Lower lobe of right lung (tissue), 2 donors: ENCODE measurements around the gene UGT1A5. TPM values are rescaled to one million over a fixed set of nuclear protein-coding genes. Genes with fewer than 3 reads are reported as not detected.

Experiments
- ATAC-seq, 2 donors: fragments of 200-7000 bp; cut with Tn5 transposase; one replicate each; pipeline ENCODE4 v1.9.1; 2020 to 2022; ENCODE audit warnings: mild to moderate bottlenecking in 2 of 2, moderate library complexity in 2 of 2
- DNase-seq: peaks from one replicate; pipeline ENCODE4 v3.0.0-alpha.2; 2020
- H3K27ac ChIP-seq: fragments of 200-600 bp; one replicate; pipeline ENCODE4 v1.8.0; 2022
- H3K27me3 ChIP-seq: fragments of 200-600 bp; one replicate; pipeline ENCODE4 v1.8.0; 2022; ENCODE audit warnings: low read depth
- H3K36me3 ChIP-seq: fragments of 200-600 bp; one replicate; pipeline ENCODE4 v1.8.0; 2022; ENCODE audit warnings: mild to moderate bottlenecking
- H3K4me1 ChIP-seq: fragments of 200-600 bp; one replicate; pipeline ENCODE4 v1.8.0; 2022
- H3K4me3 ChIP-seq: fragments of 200-600 bp; one replicate; pipeline ENCODE4 v1.8.0; 2022; ENCODE audit warnings: mild to moderate bottlenecking
- H3K9me3 ChIP-seq: fragments of 200-600 bp; one replicate; pipeline ENCODE4 v1.8.0; 2022
- CTCF ChIP-seq: fragments of 200-600 bp; IDR thresholded peaks from one replicate; pipeline ENCODE4 v1.8.0; 2022; ENCODE audit warnings: antibody characterized with exemption, mild to moderate bottlenecking
- intact Hi-C: fragments of 100-400 bp; cut with DNase I; formaldehyde crosslinking; loops from one replicate; pipeline ENCODE4 v1.11.0; 2022
- long read RNA-seq: library from polyadenylated mRNA; unstranded; transcript quantifications from one replicate; pipeline ENCODE4 v2.0.0, GENCODE V29; 2021
- total RNA-seq: library from RNA; stranded (reverse); fragmentation: NEBNext Ultra II Directional; extraction: Animal tissue kit (Norgen Biotek cat#: 25700); gene quantifications from one replicate; pipeline ENCODE4 v1.2.1, GENCODE V29; 2021
- donor health status: DM: no; HTN: yes; CAD: no; lungs with severe emphysema.

UGT1A5 gene
- total RNA-seq: 0.27 TPM
- long read RNA-seq: 0 reads

DNA sequence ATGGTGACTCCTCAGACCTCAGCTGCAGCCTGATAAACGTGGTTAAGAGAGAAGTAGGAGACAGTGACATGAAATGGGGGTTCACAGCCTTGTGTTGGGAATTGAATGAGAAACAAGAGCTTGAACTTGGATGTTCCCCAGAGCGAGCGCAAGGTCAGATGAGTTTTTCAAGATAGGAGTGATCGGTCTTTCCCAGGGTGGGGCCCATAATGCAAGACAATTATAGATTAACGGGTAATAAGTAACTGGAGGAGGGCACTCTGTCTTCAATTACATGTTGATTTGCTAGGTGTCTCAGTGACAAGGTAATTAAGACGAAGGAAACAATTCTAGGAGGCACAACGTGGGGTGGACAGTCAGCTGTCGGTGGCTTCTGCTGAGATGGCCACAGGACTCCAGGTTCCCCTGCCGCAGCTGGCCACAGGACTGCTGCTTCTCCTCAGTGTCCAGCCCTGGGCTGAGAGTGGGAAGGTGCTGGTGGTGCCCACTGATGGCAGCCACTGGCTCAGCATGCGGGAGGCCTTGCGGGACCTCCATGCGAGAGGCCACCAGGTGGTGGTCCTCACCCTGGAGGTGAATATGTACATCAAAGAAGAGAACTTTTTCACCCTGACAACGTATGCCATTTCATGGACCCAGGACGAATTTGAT lies at the start of gene UGT1A5:
TSS of gene UGT1A5 (plus strand) at position 297 of the 651 bp plus-strand sequence. CDS start at position 382, 85 bp downstream.
- intact Hi-C loops: no loop called here
- ATAC-seq: no peak

GRCh38 chr2:233663911-233664310 lies 48.8 kb upstream of the UGT1A5 start:
- H3K4me3 ChIP-seq: no peak overlapping the region
- H3K27me3 ChIP-seq: peaks cover 4% of the 10 kb centered on the region
- no peaks in the 10 kb centered on the region for H3K4me1 ChIP-seq
- H3K27ac ChIP-seq: no peak overlapping the region
- H3K9me3 ChIP-seq: no peaks in the 10 kb centered on the region
- no peak for TF ChIP-seq CTCF
- DNase-seq (no peak), ATAC-seq (no peak)
- H3K36me3 ChIP-seq: no peaks in the 10 kb centered on the region
- intact Hi-C loops: no loop called here

More for the DNA sequence above, at the start of gene UGT1A5:
- no peaks in the 10 kb centered on the region for H3K36me3 ChIP-seq
- H3K27ac ChIP-seq: no peak within 1 kb of the TSS
- no peak for TF ChIP-seq CTCF
- no peaks in the 10 kb centered on the region for H3K9me3 ChIP-seq
- peaks cover 9% of the 10 kb centered on the region for H3K4me1 ChIP-seq
- no peak for DNase-seq
- no peaks in the 10 kb centered on the region for H3K27me3 ChIP-seq
- H3K4me3 ChIP-seq: no peak within 1 kb of the TSS

- H3K36me3 ChIP-seq: no peaks in the 10 kb centered on the region
- no peaks in the 10 kb centered on the region for H3K27me3 ChIP-seq
- TF ChIP-seq CTCF: no peak
- no peaks in the 10 kb centered on the region for H3K4me1 ChIP-seq
- H3K9me3 ChIP-seq: no peaks in the 10 kb centered on the region
- no peak overlapping the region for H3K27ac ChIP-seq
- intact Hi-C loops: no loop called here
- no peak for ATAC-seq
- no peak for DNase-seq
- H3K4me3 ChIP-seq: no peak overlapping the region
Measured at GRCh38 chr2:233668605-233669260, 44.0 kb upstream of the UGT1A5 start.

DNA sequence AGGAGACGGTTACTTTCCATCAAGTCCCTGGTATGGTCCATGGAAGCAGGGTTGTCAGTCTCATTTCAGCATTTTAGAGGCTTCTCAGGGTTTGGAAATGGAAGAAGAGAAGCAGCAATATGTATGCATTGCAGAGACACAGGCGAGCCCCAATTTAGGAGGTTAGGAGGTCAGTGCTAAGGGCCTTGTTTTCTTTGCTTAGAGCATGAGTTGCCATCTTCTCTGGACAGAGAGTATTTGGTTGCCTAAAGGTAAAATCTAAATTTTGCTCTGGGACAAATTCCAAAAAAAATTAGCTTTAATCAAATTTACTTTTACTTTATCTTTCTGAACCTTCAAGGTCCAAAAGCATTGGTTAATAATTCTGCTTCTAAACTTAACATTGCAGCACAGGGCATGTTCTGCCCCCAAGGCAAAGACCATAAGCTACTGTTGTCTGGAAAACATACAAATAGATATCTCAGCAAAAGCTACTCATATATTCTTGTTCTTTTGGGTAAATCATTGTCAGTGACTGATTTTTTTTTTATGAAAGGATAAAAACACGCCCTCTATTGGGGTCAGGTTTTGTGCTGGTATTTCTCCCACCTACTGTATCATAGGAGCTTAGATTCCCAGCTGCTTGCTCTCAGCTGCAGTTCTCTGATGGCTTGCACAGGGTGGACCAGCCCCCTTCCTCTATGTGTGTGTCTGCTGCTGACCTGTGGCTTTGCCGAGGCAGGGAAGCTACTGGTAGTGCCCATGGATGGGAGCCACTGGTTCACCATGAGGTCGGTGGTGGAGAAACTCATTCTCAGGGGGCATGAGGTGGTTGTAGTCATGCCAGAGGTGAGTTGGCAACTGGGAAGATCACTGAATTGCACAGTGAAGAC lies 41.2 kb upstream of the UGT1A5 start, which contains the start of gene UGT1A9:
TSS of gene UGT1A9 (plus strand) at position 609 of the 872 bp plus-strand sequence. CDS start at position 646, 37 bp downstream.
- DNase-seq: no peak
- no peak for TF ChIP-seq CTCF
- no peak for ATAC-seq
- Histone ChIP-seq H3K4me1 (no peaks in the 10 kb centered on the region), H3K4me3 (no peak within 1 kb of the TSS), H3K9me3 (no peaks in the 10 kb centered on the region), H3K36me3 (no peaks in the 10 kb centered on the region), H3K27me3 (no peaks in the 10 kb centered on the region), H3K27ac (no peak within 1 kb of the TSS)
- intact Hi-C loops: no loop called here

- no peak for TF ChIP-seq CTCF
- Histone ChIP-seq H3K36me3 (no peaks in the 10 kb centered on the region), H3K4me1 (no peaks in the 10 kb centered on the region), H3K27me3 (no peaks in the 10 kb centered on the region), H3K9me3 (no peaks in the 10 kb centered on the region), H3K27ac (no peak overlapping the region), H3K4me3 (no peak overlapping the region)
- no peak for ATAC-seq
- no peak for DNase-seq
- intact Hi-C loops: no loop called here
Measured at GRCh38 chr2:233672886-233673285, 39.8 kb upstream of the UGT1A5 start.
